ENCODE data around the gene CDH4.

Gene CDH4

DNA sequence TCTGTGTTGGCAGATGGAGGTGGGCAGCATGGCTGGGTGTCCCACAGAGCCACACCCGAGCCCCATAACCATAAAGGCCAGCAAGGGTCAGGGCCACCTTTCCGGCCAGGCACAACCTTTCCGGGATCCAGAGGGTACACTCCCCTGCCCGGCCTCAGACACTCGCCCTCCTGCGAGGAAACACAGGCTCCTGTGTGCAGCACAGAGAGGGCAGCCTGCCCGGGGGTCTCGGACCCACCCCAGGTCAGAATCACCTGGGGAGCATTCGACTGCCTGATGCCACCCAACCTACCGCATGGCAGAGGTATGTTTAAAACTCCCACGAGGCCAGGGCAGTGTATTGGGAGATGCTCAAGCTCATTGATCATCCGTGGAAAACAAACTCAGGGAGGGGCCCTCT is 553.3 kb downstream of the CDH4 start:
- POLR2A ChIA-PET, result no interaction called here
- TF ChIP-seq, protein P1, sequence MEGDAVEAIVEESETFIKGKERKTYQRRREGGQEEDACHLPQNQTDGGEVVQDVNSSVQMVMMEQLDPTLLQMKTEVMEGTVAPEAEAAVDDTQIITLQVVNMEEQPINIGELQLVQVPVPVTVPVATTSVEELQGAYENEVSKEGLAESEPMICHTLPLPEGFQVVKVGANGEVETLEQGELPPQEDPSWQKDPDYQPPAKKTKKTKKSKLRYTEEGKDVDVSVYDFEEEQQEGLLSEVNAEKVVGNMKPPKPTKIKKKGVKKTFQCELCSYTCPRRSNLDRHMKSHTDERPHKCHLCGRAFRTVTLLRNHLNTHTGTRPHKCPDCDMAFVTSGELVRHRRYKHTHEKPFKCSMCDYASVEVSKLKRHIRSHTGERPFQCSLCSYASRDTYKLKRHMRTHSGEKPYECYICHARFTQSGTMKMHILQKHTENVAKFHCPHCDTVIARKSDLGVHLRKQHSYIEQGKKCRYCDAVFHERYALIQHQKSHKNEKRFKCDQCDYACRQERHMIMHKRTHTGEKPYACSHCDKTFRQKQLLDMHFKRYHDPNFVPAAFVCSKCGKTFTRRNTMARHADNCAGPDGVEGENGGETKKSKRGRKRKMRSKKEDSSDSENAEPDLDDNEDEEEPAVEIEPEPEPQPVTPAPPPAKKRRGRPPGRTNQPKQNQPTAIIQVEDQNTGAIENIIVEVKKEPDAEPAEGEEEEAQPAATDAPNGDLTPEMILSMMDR (IDR thresholded peaks at IDR 0.05; ENCODE audit: control extremely low read depth, extremely low read depth, low read depth, missing control alignments), result no peak
- CTCF ChIA-PET, result interaction anchor here (0.7 kb wide), 1 partner anchor 13 kb away, joined by 3 read pairs; no protein-coding TSS in a partner anchor
- no peak for DNase-seq (ENCODE audit: extremely low spot score)

DNA sequence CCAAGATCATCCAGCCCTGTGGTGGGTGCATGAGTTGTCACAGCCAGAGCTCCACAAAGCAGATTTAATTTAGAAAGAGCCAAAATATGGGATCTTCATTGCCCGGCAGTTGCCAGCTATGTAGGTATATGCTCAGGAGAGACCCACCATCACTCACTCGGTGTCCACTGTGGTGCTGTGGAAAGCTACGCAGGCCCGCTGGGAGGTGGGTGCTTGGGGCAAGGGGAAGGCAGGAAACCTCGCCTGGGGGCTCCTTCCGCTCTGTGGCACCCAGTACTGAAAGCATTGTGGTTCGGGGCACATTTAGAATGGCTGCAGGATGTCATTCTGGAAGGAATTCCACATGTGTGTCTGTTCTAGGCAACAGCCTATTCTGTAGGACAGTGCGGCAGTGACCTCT is 553.7 kb downstream of the CDH4 start:
- TF ChIP-seq, protein P1 (IDR thresholded peaks at IDR 0.05; ENCODE audit: control extremely low read depth, extremely low read depth, low read depth, missing control alignments), result no peak
- DNase-seq (ENCODE audit: extremely low spot score), result no peak
- ChIA-PET POLR2A (no interaction called here), CTCF (interaction anchor here (0.7 kb wide), 1 partner anchor 13 kb away, joined by 3 read pairs; no protein-coding TSS in a partner anchor)

DNA sequence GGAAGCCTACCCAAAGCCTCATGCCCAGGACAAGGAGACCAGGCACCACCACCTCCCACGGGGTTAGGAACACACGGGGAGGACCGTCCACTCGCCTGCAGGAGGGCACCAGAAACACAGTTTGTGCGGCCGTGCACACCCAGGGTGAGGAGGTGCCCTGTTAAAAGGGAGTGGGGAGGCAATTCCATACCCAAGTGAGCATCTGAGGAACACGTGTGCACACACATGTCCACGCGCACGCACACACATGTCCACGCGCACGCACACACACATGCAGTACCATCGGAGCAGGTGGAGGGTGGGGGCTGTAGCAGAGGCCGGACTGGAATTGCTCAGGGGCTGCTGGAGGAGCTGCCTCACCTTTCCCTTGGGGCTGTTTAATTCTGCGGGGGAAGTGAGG is 554.3 kb downstream of the CDH4 start:
- no peak for DNase-seq (ENCODE audit: extremely low spot score)
- TF ChIP-seq, protein P1 (IDR thresholded peaks at IDR 0.05; ENCODE audit: control extremely low read depth, extremely low read depth, low read depth, missing control alignments), result no peak
- ChIA-PET POLR2A (no interaction called here), CTCF (no interaction called here)

DNA sequence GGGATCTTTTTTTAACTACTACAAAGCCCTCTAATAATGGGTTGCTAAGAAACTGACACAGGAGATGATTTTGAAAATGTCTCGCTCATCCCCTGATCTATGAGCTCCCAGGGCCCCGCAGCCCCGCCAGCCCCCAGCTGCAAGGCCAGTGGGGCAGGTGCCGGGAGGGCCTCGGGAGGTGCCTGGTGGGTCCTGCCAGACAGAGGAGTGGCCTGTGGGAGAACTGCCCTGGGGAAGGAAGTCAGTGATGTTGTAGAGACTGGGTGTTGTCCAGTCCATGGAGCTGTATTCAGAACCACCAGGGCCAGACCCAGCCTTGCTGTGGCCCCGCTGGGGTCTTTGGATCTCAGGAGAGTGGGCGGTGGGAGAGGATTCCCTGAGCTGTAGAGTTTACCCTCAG is 554.9 kb downstream of the CDH4 start:
- ChIA-PET CTCF (no interaction called here), POLR2A (no interaction called here)
- TF ChIP-seq, protein P1 (IDR thresholded peaks at IDR 0.05; ENCODE audit: control extremely low read depth, extremely low read depth, low read depth, missing control alignments), result no peak
- no peak for DNase-seq (ENCODE audit: extremely low spot score)

GRCh38 chr20:61807471-61808160 is 555.6 kb downstream of the CDH4 start:
- ChIA-PET POLR2A (no interaction called here), CTCF (interaction anchor here (1.2 kb wide), 1 partner anchor 9 kb away, joined by 3 read pairs; no protein-coding TSS in a partner anchor)
- DNase-seq (ENCODE audit: extremely low spot score), result no peak
- TF ChIP-seq, protein P1 (IDR thresholded peaks at IDR 0.05; ENCODE audit: control extremely low read depth, extremely low read depth, low read depth, missing control alignments), result no peak

DNA sequence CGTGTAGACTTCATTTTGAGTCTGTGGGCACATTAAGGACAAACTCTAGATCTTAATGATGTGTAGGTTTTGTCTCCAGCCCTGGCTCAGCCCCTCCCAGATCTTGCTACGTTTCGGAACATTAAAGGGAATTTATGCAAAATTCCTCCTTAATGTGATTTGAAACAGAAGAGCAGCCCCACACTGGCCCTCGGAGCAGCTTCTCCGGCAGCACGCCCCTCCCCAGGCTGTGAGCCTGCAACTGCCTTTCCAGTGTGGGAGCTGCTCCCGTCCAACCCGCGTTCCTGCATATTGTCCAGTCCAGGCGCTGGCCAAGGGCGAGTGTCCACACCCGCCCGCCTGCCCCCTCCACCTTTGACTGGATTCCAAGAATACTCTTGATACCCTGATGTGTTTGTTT is 556.4 kb downstream of the CDH4 start:
- ChIA-PET CTCF (interaction anchor here (1.2 kb wide), 1 partner anchor 9 kb away, joined by 3 read pairs; no protein-coding TSS in a partner anchor), POLR2A (no interaction called here)
- no peak for DNase-seq (ENCODE audit: extremely low spot score)
- TF ChIP-seq, protein P1 (IDR thresholded peaks at IDR 0.05; ENCODE audit: control extremely low read depth, extremely low read depth, low read depth, missing control alignments), result no peak
